HG02981 (cell line): ENCODE results near the gene CSMD2.

Experiments
- ATAC-seq: cut with Tn5 transposase; IDR thresholded peaks from one replicate; pipeline ENCODE4 v1.9.1; 2021; ENCODE audit warnings: mild to moderate bottlenecking, moderate library complexity; ENCODE audit not compliant: unreplicated experiment

The CSMD2 gene

DNA sequence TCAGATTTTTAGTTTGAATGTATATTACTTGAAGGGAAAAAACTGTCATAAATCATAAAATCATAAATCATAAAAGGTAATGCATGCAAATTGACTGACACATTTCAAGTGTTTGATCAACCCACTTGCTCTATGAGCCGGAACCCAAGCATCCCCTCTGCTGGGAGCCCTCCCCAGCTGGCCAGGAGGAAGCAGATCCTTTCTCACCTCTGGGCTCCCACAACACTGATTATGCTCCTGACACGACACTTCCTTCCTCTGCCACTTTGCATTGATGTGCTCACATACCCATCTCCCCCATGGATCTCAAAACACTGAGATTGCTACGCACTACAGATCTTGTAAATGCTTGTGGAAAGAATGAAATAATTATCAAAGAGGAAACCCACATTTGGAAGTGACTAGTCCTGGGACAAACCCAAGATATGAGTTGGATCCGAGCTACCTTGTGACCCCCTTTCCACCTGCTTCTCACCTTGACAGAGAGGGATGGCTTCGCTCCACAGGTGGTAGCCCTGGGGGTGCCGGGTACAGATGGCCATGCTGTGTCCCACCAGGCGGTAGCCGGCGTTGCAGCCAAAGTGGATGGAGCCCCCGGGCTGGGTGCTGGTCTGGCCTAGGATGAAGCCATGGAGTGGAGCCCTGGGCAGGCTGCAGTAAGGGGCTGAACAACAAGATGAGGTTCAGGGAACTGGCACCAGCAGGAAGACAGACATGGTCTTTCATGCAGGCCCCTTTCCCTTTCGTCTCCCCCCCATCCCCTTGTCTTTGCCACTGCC, 588.0 kb downstream of the CSMD2 start:
- no peak for ATAC-seq

DNA sequence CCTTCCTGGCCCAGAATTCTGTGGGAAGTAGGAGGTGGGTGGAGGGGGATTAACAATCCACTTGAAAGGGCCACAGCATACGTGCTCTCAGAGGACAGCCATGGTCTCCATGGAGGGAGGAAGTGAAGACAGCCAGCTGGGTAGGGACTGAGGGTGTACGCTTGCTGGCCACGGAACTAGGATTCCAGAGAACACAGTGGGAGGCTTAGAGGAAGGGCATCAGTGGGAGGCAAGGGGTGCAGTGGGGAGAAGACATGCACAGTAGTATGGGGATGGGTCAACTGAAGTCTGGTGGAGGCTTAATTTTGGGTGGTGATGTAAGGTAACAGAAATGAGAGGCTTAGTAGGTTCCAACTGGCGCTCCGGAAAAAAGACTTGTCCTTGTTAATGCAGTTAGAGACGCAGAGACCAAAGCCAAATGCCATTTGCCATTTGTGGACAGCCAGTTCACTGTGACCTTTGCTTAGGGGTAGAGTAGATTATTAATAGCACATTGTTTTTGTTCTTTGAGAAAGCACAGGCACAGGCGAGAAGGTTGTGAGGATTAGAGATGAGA, 589.6 kb downstream of the CSMD2 start:
- ATAC-seq: no peak

DNA sequence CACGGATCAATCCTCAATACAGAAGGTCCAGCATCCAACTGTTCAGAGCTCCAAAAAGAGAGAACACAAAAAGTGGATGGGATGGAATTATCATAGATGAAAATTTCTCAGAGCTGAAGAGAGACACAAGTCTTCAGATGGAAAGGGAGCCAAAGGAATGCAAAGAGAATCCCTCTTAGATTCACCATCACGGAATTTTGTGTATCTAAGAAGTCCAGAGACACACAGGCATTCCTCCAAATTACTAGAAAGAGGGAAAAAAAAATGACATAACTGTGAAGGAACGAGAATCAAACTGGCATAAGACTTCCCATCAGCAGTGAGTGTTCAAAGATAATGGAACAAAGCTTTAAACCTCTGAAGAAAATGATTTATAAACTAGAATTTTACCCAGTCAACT, 591.4 kb downstream of the CSMD2 start:
- no peak for ATAC-seq

DNA sequence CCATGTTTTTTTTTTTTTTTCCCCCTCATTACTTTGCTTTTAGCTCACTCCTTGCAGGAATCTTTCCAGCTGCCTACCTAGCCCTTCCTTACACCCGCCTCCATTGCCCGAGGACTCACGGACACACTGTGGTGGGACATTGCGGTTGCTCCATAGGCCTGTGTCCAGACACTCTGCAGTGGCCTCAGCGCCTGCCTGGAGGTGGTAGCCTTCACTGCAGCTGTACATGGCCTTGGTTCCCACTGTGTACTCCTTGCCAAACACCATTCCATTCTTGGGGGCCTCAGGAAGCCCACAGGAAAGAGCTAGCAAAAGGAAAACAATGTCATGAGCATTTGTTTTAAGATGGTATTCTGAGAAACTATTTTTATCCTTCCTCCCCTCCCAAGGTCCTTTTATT, 592.6 kb downstream of the CSMD2 start:
- ATAC-seq: no peak

DNA sequence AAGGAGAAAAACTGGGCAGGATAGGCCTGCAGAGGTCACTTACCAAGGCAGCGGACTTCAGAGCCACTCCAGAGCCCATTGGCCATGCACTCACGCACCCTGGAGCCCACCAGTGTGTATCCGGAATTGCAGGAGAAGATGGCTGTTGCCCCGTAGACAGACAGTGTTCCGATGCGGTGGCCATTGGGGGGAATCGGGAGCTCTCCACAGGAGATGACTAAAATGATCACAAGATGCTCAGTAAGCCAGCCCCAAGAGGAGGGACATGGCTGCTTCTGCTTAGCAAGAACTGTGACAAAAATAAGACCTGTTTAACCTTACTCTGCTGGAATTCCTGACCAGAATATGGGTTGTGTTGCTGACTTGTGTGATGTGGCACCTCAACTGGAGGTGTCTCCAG, 595.7 kb downstream of the CSMD2 start:
- ATAC-seq: no peak

DNA sequence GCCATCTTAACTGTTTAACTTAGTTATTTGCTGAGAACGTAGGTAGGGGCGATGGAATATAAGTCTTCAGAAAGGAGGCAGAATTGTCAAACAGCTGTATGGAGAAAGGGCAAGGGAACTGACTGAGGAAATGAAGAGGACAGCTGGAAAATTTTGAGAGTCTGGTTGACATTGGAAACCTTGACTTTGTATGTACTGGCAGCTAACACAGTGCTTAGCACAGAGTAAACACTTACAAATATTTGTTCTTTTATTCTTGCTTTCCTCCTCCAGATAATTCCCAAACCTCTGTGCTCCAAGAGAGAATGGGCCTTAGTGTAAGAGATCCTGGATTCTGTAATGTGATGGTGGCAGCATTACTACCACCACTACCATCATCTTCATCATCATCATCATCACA, 601.3 kb downstream of the CSMD2 start:
- ATAC-seq: no peak

DNA sequence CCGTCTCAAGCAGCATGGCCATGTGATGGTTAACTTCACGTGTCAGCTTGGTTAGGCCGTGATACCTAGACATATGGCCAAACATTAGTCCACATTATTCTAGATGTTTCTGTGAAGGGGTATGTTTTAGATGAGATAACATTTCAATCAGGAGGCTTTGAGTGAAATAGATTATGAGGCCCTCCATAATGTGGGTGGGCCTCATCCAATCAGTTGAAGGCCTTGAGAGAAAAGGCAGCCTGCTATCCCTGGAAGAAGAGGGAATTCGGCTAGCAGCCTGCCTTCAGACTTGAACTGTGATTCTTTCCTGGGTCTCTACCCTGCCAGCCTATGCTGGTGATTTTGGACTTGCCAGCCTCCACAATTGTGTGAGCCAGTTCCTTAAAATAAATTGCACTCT, 602.5 kb downstream of the CSMD2 start:
- no peak for ATAC-seq

DNA sequence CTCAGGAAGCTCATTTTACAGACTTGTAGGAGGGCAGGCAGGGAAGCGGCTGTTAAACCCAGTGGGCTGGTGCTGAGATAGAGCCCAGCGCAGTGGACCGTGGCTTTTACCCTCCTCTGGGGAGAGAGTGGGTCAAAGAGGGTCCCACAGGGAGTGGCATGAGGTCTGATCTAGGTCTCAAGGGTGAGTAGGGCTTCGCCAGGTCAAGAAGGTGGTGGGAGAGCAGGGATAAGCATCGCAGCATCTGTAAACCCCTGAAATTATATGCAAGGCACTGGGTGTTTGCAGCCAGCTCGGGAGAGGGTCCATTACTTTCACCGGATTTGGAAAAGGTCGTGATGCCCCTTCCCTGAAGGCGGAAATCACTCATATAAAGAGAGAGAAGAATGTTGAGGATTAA, 603.5 kb downstream of the CSMD2 start:
- no peak for ATAC-seq

DNA sequence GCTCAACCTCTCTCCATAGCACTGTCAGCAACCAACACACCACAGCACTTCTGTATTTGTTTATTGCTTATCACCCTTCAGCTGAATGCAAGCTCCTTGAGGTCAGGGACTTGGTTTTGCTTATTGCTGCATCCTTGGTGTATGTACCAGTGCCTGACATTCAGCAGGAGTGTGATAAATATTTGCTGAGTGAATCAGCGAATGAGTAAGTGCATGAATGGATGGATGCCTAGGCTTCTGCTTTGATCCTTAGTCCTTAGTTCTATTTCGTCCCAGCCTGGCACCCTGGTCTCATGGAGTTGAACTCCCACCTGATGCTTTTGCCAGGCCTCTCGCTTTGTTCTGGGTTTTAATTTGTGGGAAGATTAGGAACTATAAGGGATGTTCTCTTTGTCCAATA, 604.4 kb downstream of the CSMD2 start:
- ATAC-seq: no peak

DNA sequence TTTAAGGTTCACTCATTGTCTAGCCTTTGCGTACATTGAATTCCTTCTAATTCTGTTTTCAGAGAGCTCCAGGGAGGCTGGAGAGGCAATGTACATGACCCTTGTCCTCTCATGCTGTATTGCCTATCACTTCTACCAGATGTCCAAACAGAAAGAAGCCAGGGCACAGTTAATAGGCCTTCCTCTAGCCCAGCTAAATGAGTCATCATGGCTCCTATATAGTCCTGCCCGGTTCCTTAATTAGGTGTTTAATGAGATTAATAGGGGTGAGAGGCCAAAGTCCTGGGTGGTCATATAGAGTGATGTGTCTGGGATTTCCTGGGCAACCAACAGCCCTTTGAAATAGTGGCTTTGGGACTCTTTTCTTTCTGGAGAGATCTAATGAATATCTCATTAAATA, 616.3 kb downstream of the CSMD2 start:
- ATAC-seq: no peak

DNA sequence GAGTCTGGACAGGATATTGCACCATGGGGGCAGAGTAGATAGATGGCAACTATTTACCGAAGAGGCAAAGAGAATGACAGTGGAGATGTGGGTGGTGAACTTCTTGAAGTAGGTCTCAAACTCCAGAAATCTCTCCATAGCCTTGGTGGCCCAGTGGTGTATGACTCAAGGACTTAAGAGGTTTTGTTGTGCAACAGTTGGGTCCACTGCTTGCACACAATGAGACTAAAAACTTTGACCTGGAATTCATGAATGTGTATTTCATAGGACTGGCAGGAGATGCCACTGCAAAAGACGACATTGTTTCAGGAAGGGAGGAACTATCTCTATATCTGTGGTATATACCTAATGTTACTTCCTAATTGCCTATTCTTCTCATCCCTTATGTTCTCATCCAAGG, 616.7 kb downstream of the CSMD2 start:
- ATAC-seq: no peak

DNA sequence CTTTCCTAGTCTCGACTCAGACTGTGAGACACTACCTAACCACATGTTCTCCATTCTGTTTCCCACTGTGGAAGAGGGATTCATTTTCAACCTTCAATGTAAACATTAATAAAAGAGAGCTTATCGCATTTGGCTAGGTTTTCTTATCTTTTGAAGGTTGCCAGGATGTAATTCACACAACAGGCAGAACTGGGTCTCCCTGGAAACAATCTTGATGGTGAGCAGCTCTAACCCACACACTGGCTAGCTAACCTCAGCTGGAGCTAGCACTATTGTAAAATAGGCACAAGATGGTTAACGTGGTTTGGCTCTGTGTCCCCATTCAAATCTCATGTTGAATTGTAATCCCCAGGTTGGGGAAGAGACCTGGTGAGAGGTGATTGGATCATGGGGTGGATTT, 617.5 kb downstream of the CSMD2 start:
- ATAC-seq: no peak

DNA sequence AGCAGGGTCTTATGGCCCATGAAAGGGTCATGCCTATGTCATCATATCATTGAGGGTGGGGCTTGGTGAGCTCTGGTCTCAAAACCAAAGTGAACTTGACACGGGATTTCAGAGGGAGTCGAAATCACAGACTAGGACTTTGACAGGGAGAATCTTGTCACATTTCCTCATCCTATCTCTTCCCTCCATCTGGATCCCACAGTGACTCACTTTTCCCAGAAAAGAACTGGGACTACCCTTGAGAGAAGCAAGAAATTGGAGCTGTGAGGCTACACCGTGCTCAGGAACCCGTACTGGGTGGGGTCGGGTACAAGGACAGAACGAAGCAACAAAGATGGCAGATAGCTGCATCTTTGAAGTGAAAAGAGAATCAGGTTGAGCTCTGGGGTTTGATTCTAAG, 623.1 kb downstream of the CSMD2 start:
- ATAC-seq: no peak

DNA sequence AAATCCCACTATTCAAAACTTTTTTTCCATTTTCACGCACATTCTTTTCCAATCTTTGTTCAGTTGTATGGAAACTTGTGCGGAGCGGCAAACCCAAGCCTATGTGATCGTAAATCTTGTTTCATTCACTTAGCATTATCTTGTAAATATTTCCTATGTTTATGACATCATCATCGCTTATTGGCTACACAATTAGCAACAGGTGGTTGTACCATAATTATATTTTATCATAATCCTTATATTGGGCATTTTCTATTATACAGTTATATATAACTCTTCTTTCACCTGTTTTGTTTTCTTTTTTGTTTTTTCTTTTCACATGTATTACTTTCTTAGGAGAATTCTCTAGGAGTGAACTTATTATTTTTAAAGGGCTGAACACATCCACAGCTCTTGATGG, 627.1 kb downstream of the CSMD2 start:
- no peak for ATAC-seq

DNA sequence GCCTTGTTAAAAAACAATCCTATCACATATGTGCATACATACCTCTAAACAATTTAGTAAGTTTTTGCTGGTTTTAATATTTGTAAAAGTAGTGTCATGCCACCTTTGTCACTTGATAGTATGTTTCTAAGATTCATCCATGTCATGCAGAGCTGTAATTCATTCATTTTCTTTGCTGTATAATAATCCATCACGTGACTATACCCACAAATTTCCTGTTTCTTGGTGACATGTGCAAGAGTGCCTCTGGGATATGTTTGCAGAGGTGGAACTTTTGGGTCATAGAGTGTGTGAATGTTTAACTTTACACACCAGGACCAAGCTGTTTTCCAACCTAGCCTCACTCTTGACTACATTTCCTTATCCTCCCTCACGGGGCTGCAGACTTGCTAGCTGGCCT, 629.7 kb downstream of the CSMD2 start:
- no peak for ATAC-seq

DNA sequence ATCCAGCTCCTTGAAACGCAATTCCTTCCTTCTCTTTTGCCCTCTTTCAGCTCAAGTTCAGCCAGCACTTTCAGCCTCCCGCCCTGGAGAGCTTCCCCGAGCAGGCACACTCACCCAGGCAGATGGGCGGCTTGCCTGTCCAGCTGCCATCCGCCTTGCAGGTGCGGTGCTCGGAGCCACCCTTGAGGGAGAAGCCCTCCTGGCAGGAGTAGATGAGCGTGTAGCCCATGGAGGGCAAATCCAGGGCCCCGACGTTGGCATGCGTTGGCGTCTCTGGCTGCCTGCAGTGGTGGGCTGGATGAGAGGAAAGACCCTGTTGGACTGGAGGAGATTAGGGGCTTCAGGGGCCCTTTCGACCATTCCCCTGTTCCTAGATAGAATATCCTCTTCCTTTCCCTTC, 632.1 kb downstream of the CSMD2 start:
- no peak for ATAC-seq

DNA sequence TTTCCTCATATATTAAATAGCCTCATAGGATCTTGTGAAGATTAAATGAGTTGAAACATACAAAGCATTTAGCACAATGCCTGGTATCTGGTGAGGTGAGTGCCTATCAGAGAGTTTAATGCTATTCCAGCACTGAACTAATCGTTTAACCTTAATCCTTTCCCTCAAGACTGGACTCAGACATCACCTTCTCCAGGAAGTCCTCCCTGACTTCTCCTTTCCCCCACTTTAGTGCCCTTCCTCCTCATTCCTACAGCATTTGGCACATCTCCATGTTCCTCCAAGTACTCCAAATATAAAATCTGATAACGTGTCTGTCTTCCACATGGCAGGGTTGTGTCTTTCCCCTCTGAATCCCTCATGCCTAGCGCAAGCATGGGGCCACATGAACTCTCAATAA, 632.8 kb downstream of the CSMD2 start:
- ATAC-seq: no peak

DNA sequence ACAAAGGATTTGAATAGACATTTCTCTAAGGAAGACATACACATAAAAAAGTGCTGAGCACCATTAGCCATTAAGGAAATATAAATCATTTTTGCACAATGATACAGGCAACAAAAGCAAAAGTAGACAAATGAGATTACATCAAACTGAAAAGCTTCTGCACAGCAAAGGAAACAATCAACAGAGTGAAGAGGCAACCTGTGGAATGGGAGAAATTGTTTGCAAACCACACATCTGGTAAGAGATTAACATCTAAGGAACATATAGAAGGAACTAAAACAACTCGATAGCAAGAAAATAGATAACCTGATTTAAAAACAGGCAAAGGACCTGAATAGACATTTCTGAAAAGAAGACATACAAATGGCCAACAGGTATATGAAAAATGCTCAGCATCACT, 635.1 kb downstream of the CSMD2 start:
- no peak for ATAC-seq

DNA sequence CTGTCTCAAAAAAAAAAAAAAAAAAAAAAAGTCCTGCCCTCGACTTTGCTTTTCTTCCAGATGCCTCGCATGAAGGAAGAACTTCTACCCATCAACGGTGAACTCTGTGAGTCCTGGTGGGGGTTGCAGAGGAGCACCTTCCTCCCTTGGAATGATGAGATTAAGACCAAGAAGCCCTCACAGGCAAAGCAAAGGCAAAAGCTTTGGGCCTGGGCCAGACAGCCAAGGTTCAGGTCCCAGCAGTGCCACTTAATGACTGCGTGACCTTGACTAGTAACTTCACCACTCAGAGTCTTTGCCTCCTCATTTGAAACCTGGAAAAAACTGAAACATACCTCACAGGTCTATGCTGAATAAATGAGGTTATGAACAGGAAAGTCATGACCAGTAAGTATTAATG, 637.1 kb downstream of the CSMD2 start:
- ATAC-seq: no peak

DNA sequence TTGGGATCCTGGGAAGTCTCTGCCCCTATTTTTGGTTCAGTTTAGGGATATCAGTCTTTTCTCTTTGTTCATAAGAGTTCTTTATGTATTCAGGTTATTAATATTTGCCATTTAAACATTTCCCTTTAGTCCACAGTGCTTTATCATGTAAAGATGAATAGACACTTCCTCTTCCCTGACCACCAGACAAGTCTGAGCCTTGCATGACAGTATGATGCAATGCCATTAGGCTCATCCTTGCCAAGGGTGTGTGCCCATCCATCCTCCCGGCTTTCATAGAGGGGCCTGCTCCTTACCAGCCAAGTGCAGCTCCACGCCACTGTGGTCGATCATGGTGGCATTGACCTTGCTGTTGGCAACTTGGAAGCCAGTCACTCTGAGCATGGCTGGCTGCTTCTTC, 640.4 kb downstream of the CSMD2 start:
- no peak for ATAC-seq

DNA sequence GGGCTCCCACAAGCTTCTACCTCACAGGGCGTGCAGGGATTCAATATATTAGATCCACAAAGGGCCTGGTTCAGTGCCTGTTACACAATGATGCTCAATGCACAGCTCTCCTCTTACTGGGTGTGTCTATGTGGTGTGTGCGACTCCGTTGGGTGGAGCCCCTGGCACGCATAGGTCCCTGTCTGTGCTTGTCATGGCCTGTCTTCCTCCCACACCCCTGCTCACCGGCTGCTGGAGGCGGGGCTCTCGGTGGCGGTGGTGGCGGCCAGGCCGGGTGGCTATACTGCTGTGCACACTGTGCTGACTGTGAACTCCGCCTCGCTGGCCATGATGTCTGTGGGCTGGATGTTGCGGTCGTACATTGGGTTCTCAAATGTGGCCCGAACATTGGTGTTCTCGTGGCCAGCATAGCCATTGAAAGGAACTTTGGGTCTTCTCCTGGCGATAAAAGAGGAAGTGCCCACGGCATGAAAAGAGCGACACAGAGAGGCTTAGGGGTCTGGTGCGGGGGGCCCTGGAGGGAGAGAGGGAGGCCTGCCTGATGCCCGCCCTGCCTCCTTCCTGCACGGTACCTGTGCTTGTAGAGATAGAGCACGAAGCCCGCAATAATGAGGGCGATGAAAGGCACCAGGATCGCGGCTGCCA, 645.7 kb downstream of the CSMD2 start:
- ATAC-seq: no peak

DNA sequence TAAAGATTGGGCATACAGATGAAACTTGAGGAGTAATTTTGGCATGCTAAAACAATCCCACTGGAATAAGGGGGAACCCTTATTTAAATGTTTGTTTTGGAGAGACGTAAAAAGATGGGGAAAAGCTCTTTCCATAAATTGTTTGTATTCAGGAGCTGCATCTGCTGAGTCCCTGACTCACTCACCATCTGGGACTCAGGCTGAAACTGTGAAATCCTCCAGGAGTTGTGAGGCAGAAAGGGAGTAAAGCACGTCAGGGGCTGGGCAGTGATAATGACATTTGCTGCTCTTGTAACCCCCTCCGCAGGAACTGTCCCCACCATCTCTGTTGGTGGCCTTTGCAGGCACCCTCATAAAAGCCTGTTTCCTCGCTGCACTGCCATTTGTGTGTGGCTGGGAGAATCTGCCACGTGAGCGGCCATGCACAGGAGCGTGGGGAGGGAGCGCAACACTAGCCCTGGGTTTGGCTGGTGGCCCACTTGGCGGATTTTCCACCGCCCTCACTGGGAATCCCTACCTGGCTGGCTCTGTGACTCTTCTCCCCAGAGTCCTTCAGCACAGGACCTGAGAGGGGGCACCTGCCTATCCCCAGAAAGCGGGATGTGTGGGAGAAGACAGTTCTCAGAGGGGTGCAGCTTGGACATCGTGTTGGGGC, 647.3 kb downstream of the CSMD2 start:
- no peak for ATAC-seq
